HFF-Myc (cell line): ENCODE measurements around the gene BTBD3.

ENCODE experiments used
- DNase-seq: peaks from one replicate; pipeline ENCODE4 v3.0.0-alpha.2; 2011; ENCODE audit warnings: low read depth; ENCODE audit errors: extremely low read depth
- H3K4me3 ChIP-seq: replicated peaks from 2 replicates; pipeline ENCODE4 v1.5.1; 2011; ENCODE audit warnings: low read depth, mild to moderate bottlenecking, control low read depth, low read length
- TF ChIP-seq, protein P1 (sequence below): IDR thresholded peaks from 2 replicates; pipeline ENCODE4 v1.5.1; 2012; ENCODE audit warnings: mild to moderate bottlenecking, low read depth, low read length, control low read depth; ENCODE audit errors: missing control alignments

BTBD3 gene

DNA sequence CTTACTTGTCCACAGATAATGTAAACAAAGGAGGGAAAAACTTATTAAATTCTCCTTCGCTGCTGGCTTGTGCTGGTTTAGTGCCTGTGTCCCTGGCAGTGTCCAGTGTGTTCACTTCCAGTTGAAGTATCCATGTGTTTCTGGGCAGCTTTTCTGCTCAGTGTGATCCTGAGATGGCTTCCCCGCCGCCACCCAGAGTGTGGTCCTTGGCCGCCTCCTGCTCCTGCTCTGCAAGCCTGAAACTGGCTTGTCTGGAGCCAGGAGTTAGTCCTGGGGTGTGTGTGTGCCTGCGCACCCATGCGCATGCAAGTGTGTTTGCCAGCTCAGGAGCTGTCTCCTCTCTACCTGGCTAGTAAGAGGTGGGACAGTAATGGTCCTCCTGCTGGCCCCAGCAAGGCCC lies 7.2 kb downstream of the BTBD3 start:
- TF ChIP-seq, protein P1, sequence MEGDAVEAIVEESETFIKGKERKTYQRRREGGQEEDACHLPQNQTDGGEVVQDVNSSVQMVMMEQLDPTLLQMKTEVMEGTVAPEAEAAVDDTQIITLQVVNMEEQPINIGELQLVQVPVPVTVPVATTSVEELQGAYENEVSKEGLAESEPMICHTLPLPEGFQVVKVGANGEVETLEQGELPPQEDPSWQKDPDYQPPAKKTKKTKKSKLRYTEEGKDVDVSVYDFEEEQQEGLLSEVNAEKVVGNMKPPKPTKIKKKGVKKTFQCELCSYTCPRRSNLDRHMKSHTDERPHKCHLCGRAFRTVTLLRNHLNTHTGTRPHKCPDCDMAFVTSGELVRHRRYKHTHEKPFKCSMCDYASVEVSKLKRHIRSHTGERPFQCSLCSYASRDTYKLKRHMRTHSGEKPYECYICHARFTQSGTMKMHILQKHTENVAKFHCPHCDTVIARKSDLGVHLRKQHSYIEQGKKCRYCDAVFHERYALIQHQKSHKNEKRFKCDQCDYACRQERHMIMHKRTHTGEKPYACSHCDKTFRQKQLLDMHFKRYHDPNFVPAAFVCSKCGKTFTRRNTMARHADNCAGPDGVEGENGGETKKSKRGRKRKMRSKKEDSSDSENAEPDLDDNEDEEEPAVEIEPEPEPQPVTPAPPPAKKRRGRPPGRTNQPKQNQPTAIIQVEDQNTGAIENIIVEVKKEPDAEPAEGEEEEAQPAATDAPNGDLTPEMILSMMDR, result no peak
- no peak for DNase-seq
- H3K4me3 ChIP-seq, result no peak overlapping the region

DNA sequence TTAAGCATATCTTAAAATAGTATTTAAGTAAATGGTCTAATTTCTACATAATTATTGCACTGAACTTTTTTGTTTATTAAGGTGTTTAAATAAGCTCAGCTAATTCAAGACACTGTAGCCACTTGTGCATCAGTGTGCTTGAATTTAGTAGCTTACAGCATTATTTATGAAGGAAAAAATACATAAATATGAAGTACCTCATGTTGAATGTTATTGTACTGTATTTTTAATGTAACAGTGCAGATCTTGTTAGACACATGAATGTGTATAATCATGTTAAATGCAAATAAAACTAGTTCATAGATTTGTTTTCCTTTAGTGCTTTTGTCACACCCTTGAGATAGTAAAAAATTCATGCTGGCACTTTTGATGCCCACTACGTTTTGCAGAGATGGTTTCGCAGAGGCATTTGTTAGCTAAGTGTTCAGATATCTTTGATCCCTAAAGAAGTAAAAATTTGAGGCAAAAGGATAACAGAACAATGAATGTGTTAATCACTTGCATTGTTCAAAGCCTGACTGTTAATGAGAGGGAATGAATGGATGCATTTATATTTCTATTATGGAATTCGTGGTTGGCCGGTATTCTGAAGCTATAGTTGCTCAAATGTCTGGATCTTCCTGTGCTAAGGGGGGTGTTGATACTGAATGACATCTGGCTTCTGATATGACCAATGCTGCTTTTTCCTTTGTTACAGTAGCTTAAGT lies 8.8 kb downstream of the BTBD3 start:
- no peak for DNase-seq
- H3K4me3 ChIP-seq, result no peak overlapping the region
- TF ChIP-seq, protein P1, result no peak

DNA sequence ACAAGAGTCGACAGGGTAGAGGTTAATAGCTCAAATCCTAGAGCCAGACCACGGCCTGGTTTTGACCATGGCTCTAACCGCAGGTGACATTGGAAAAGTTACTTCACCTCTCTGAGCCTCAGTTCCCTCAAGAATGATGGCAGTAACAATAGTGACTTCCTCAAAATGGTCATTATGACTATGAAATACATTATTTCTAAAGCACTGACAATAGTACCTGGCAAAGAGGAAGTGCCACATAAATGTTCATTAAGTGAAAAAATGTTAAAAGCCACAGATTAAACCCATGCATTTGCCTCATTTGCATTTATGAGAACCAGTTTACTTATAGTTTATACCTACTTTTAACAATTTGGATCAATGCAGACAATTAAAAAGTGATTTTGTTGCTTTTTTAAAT lies 12.3 kb downstream of the BTBD3 start:
- DNase-seq, result no peak
- H3K4me3 ChIP-seq, result no peak overlapping the region
- TF ChIP-seq, protein P1, result no peak

DNA sequence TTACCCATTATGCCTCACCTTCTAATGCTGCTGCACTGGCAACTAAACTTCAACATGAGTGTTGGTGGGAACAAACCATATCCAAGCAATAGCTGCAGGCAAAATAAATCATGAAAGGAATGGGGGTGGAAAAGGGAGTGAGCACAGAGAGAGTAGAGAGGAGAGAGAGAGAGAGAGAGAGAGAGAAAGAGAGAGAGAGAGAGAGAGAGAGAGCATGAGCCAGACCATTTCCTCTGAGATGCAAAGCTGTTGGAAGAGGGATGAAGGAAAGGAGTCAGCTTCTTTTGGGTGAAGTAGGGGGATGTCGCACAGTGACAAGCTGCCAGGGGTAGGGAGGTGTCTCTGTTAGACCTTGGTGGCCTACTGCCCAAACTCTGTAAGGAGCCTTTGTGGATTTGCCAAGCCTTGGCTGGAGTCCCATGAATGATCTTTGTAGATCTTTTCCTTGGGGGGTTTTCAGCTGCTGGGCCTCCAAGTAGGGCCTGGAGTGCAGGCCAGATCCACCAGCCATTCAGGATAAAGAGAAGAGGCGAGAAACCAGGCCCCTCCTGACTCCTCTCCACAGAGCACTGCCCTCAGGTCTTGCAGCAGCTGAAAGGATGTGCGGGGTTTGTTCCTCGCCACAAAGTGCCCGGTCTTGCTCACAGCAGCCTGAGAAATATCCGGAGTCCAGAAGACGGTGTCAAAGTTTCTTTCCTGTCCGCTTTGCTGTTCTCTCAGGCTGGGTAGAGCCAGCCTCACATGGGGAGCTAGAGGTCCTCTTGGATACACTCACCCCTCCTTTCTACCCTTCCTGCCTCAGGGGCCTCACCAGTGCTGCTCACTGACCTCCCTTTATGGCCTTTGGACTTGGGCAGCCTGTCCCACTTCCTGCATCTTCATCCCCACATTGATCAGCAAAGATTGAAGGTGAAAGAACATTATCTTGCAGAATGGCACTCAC lies 17.8 kb downstream of the BTBD3 start:
- no peak overlapping the region for H3K4me3 ChIP-seq
- TF ChIP-seq, protein P1, result no peak
- DNase-seq, result no peak

DNA sequence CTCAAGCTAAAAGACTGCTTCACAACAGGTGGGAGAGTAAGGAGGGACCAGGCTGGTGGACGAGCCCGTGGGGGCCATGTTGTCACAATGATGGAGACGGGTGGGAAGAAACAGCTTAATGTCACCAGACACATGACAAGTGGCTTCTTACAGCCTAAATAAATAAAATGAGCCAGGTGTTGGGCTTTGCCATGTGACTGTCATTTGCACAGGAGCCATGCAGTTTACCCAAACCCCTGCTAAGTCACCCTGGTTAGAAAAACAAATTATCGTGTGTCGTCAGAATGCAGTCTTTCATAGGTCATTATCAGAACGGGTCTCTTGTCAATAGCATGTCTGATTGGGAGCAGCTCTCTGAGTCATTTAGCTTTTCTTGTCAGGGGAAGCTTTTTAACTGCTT lies 18.5 kb downstream of the BTBD3 start:
- H3K4me3 ChIP-seq, result no peak overlapping the region
- TF ChIP-seq, protein P1, result no peak
- no peak for DNase-seq

DNA sequence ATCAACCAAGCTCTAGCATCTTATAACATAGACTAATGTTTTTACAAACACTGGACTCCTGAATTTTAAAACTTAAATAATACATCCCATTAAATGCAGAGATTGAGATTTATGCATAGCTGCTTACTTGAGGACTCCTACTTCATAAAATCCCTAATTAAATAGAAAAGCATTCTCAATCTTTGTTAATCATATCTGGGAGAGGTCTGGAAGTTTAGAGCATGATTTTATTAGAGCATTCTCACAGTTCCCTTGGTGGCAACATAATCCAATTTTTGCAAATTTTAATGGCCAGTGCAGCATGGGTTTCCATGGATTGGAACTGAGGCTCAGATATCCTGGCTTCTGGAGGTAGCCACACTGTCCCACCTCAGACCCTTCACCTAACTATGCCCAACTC lies 19.5 kb downstream of the BTBD3 start:
- H3K4me3 ChIP-seq, result no peak overlapping the region
- TF ChIP-seq, protein P1, result no peak

More for the DNA sequence above, 19.5 kb downstream of the BTBD3 start:
- DNase-seq, result no peak
